LNCAP (cell line): ENCODE measurements around the gene LBP.

Experiments used
- CTCF ChIP-seq: fragments of 450-650 bp; IDR thresholded peaks from 2 replicates; pipeline ENCODE4 v1.5.1; 2017; ENCODE audit warnings: mild to moderate bottlenecking

Gene LBP

GRCh38 chr20:38311091-38311490, 35.2 kb upstream of the LBP start:
- TF ChIP-seq CTCF, result no peak

DNA sequence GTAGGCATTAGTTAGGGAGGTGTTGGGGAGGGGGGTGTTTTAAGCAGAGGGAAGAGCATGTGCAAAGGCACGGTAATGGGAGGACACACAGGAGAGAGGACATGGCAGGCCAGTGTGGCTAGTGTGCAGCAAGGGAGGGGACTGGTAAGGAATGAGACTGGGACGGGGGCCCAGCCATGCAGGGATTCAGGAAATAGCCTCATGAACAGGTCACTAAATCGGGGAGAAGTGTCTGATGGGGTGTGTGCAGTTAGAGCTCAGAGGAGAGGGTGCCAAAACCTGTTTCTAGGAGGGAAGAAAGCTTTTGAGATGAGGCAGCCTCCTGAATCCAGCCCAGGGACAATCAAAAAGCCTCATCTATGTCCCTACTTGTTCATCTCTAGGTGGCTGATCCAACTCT, 34.8 kb upstream of the LBP start:
- no peak for TF ChIP-seq CTCF

DNA sequence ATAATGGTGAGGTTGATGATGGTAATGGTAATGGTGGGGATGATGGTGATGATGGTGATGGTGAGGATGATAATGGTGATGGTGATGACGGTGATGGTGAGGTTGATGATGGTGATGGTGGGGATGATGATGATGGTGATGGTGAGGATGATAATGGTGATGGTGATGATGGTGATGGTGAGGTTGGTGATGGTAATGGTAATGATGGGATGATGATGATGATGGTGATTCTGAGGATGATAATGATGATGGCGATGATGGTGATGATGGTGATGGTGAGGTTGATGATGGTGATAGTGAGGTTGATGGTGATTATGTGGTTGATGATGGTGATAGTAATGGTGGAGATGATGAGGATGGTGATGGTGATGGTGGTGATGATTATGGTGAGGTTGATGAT, 32.6 kb upstream of the LBP start:
- no peak for TF ChIP-seq CTCF

GRCh38 chr20:38315290-38315966, 30.9 kb upstream of the LBP start:
- no peak for TF ChIP-seq CTCF

DNA sequence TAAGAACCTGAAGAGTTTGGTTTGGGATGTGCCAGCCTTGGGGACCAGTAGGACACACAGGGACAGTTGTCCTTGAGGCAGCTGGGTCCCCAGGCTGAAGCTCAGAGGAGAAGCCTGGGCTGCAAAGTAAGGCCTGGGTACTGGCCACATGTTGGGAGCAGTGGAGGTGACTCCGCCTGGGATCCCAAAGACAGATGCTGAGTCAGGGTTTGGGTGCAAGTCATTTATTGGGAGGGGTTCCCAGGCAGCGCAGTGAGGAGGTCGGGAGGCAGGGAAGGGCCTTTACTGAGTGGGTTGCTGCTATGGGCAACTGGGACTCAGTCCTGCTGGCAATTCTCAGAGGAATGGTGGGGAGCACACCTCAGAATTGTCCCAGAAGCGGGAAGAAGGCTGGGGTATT, 29.9 kb upstream of the LBP start:
- TF ChIP-seq CTCF, result no peak

DNA sequence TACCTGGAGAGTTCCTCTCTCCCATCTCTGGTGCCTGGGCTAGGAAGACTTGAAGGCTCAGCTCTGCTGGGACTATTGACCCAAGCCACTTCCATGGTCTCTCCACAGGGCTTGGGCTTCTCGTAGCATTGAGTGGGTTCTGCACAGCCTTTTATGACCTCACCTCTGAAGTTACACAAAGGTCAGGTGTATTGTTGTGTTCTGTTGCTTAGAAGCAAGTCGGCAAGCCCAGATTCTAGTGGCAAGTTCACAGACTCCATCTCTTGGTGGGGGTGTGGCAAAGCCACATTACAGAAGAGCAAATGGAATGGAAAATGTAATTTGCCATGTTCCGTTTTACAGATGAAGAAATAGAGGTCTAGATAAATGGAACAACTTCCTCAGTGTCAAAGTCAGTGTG, 28.9 kb upstream of the LBP start:
- no peak for TF ChIP-seq CTCF

DNA sequence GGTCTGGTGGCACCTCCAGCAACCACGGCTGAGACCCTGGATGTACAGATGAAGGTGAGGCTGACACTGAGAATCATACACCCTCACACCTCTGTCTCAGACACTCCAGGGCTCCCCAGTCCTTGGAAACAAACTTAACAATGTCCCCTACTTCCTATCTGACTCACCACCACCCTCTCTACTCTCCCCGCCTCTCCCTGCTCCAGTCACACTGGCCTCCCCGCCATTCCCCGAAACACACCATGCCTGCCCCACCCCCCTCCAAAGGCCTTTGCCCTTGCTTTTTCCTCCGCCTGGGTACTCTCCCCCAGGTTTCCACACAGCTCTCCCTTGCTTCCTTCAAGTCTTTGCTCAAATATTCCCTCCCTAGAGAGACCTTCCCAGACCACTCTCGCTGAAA, 26.1 kb upstream of the LBP start:
- no peak for TF ChIP-seq CTCF
